GM19043 (cell line): ENCODE results near the gene TEKT4.
"Not testable (repeated sequence)": the region's sequence is repeated elsewhere in the genome, so short reads cannot be mapped to it uniquely, and the experiment has no call there.

Experiments
- ATAC-seq: cut with Tn5 transposase; IDR thresholded peaks from one replicate; pipeline ENCODE4 v1.9.1; 2021; ENCODE audit warnings: low read depth; ENCODE audit not compliant: unreplicated experiment

The TEKT4 gene

DNA sequence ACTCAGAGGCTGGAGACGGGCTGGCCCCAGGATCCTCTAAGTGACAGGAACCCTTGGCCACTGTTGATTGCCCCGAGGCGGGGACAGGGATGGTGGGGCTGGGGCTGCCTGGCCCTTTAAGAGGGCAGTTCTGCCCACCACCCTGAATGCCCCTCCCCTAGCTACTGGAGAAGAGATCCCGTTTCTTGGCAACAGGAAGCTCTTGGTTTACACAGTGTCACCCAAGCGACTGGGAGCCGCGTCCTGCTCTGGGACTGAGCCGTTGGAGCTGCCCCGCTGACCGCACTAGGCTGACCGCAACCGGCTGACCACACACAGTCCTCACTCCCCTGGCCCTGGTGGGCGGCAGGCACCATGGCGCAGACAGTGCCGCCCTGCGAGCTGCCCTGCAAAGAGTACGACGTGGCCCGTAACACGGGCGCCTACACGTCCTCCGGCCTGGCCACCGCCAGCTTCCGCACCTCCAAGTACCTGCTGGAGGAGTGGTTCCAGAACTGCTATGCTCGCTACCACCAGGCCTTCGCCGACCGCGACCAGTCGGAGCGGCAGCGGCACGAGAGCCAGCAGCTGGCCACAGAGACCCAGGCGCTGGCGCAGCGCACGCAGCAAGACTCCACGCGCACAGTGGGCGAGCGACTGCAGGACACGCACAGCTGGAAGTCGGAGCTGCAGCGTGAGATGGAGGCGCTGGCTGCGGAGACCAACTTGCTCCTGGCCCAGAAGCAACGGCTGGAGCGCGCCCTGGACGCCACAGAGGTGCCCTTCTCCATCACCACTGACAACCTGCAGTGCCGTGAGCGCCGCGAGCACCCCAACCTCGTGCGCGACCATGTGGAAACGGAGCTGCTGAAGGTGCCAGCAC, at the start of gene TEKT4:
TEKT4 (plus strand) TSS at position 205 of the 862 bp plus-strand sequence; CDS start at position 355, 150 bp downstream.
- no peak for ATAC-seq

- not testable (repeated sequence) for ATAC-seq
These were observed 32.0 kb upstream of the TEKT4 start for GRCh38 chr2:94839224-94839623.

GRCh38 chr2:94856856-94857255, 14.4 kb upstream of the TEKT4 start:
- ATAC-seq, result not testable (repeated sequence)

DNA sequence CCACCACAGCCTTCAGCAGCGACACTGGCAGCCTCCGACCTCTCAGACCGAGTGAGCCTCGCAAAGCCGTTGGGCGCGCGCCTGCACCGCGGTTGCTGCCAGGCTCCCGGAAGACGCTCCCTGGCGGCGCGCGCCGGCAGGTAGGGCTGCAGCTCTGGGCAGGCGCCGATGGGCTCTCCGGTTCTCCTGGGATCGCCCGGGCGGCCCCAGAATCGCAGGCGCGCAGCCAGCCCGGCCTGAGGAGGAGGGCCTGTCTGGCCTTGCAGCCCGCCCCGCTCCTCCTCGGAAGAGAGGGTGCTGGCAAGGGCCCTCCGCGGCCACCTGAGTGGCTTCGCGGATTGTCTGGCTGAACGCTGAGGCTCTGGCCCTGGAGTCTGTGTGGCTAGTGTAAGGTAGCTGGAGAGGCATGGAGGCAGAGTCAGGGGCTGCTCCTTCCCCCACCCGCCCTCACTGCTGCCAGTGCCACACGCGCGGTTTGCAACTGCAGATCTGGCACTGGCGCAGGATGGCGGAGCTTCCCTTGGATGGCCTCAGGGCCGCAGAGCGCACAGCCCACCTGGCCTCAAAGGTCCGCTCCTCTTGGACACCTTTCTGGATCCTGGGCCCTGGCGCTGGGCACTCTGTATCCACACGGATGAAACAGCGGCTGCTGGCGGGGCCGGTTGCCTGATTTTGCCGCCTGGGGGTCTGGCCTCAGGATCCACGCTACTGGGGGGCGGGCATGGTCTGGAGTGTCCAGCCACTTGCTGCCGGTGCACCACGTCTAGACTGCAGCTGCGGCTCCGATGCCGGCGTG, 13.7 kb upstream of the TEKT4 start:
- not testable (repeated sequence) for ATAC-seq

- not testable (repeated sequence) for ATAC-seq
These were observed 12.9 kb upstream of the TEKT4 start for GRCh38 chr2:94858163-94858888.

DNA sequence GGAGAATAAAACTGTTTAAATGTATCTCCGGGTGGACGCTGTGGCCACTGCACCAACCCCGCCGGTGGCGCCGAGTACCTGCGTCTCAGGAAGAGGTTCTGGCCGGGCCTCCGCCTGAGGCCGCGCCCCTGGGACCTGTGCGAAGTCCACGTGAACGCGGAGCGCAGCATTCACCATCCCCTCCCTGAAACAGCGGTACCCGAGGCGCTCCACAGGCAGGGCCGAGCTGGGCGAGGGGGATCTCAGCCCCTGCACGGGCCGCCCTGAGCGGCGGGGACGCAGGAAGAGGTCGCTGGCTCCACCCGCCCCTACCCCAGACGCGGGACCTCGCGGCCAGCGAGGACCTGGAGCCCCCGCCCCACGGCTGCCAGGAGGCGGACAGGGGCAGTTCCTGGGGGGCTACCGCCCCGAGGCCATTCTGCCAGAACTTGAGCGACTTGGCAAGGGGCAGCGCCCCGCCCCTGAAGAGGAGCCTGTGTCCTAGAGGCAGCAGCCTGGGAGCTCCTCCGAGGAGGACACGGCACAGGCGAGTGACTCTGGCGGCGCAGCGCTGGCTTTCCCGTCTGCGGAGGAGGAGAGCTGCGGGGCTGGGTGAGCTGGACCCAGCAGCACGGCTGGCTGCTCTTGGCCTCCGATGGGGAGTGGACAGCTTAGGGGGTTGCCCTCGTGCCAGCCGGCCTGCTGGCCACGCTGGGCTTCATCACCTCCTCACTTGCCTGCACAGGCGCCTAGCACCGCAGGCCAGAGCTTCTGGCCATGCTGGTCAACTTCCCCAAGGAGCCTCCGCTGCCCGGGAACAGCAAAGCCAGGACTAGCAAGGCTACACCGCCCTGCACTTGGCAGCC, 9.7 kb upstream of the TEKT4 start:
- no peak for ATAC-seq

DNA sequence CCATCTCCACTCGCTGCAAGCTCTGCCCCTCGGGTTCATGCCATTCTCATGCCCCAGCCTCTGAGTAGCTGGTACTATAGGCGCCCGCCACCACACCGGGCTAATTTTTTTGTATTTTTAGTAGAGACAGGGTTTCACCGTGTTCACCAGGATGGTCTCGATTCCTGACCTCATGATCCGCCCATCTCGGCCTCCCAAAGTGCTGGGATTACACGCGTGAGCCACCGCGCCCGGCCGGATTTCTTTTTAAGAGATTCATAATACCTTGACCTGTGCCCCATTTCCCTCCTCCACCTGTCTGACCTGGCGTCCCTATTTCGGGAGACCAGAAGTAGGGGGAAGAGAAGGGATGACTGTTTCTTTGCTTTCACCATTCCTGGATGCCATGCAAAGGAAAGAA, 8.3 kb upstream of the TEKT4 start:
- ATAC-seq, result not testable (repeated sequence)

GRCh38 chr2:94869131-94869530, 2.1 kb upstream of the TEKT4 start:
- no peak for ATAC-seq

- ATAC-seq, result no peak
These were observed 1.4 kb upstream of the TEKT4 start for GRCh38 chr2:94869552-94870439.

GRCh38 chr2:94870440-94871225, 597 bp upstream of the TEKT4 start:
- no peak for ATAC-seq

DNA sequence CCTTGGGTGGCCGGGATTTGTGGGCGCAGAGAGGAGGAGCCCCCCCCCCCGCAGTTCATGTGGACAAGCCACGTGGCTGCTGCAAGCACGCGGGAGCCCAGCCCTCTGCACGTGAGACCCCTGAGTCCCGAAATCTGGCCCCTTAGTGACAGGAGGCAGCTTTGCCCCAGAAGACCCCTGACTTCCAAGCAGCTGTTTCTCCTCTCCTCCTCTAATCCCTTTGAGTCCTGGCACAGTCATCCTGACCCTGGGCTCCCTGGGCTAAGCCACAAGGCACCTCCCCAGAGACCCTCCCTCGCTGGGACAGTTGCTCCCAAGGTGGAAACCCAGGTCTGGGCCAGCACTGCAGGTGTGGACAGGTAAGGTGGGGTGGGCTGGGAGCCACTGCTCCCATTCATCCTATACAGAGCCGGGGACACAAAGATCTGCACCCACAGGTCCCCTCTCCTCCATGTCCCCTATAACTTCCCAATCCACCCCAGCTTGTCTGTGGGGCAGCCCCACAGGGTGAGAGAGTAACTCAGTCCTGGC, 923 bp downstream of the TEKT4 start:
- no peak for ATAC-seq

GRCh38 chr2:94872676-94873361, 1.6 kb downstream of the TEKT4 start:
- no peak for ATAC-seq

DNA sequence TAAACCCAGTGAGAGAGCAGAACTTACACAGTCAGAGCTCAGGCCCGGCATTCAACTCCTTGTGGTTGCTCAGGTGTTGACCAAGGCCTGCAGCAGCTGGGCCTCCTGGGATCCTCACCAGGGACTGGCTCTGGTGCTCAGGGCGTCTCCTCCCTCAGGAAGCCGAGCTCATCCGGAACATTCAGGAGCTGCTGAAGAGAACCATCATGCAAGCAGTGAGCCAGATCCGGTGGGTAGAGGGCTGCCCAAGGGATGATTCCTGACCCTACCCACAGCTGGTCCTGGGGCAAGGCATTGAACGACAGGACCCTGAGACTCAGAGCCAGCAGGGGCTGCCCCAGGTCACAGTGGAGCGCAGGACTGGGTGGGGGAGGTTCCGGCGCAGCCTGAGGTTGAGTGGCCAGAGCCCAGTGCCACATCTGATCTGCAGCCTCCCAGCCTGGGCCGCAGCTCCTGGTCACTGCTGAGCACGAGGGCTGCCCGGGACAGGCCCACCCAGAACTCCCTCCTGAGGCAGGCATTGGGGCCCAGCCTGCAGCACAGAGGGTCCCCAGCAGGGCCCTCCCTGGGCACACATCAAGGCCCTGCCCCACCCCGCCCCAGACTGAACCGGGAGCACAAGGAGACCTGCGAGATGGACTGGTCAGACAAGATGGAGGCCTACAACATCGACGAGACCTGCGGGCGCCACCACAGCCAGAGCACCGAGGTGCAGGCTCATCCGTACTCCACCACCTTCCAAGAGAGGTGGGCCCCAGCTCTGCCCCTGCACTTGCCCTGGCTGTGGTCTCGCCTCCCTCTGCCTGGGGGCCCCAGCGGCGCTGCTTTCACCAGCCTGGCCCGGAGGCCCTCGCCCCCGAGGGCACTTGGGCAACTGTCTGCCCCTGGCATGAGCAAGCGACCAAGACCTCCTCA, 2.4 kb downstream of the TEKT4 start:
- ATAC-seq, result no peak

DNA sequence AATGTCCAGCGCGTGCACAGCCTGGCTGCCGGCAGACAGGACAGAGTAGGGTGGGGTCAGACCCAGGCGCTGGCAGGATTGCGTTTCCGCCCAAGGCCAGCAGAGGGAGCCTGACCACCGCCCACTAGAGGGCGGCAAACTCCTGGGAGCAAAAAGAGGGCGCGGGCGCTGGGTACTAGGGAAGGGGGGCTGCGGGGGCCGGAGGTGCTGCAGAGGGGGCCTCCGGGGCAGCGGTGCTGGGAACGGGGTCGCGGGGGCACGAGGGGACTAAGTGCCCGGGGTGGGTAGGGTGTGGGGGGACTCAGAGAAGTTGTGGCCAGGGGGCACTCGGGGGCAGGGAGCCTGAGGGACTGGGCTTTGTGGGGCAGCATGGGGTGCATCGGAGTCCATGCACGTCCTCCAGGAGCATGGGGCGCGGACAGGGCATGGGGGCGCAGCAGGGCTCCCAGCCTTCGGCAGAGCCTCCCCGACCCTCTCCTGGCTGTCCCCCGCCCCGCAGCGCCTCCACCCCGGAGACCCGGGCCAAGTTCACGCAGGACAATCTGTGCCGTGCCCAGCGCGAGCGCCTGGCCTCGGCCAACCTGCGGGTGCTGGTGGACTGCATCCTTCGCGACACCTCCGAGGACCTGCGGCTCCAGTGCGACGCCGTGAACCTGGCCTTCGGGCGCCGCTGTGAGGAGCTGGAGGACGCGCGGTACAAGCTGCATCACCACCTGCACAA, 3.2 kb downstream of the TEKT4 start:
- ATAC-seq, result peak; percentile 89

- no peak for ATAC-seq
These were observed 4.0 kb downstream of the TEKT4 start for GRCh38 chr2:94875064-94875819.
